Inflammatory macrophage (primary cell): ENCODE data around the gene NPHP4.

Experiments used
- DNase-seq, 2 donors: peaks; one replicate each; pipeline ENCODE4 v3.0.0-alpha.2; 2020 to 2022

Gene NPHP4

GRCh38 chr1:5847013-5847659 is 145.1 kb downstream of the NPHP4 start:
- DNase-seq: peak in 1 of 2 donors; percentile 20

- no peak for DNase-seq
These were observed 146.8 kb downstream of the NPHP4 start for GRCh38 chr1:5845376-5845775.

GRCh38 chr1:5844442-5844841 is 147.8 kb downstream of the NPHP4 start:
- no peak for DNase-seq

- no peak for DNase-seq
These were observed 148.6 kb downstream of the NPHP4 start for GRCh38 chr1:5843521-5844096.

- no peak for DNase-seq
These were observed 149.5 kb downstream of the NPHP4 start for GRCh38 chr1:5842679-5843078.

GRCh38 chr1:5840551-5841001 is 151.6 kb downstream of the NPHP4 start:
- DNase-seq: no peak

GRCh38 chr1:5839881-5840550 is 152.2 kb downstream of the NPHP4 start:
- DNase-seq: no peak

- DNase-seq: no peak
These were observed 152.9 kb downstream of the NPHP4 start for GRCh38 chr1:5839161-5839880.

GRCh38 chr1:5837976-5838653 is 154.1 kb downstream of the NPHP4 start:
- no peak for DNase-seq

GRCh38 chr1:5836776-5837440 is 155.3 kb downstream of the NPHP4 start:
- DNase-seq: no peak

- DNase-seq: no peak
These were observed 157.1 kb downstream of the NPHP4 start for GRCh38 chr1:5835179-5835562.

- DNase-seq: no peak
These were observed 157.6 kb downstream of the NPHP4 start for GRCh38 chr1:5834477-5835178.

GRCh38 chr1:5833911-5834310 is 158.3 kb downstream of the NPHP4 start:
- no peak for DNase-seq

- DNase-seq: no peak
These were observed 159.0 kb downstream of the NPHP4 start for GRCh38 chr1:5832916-5833895.

- DNase-seq: no peak
These were observed 160.5 kb downstream of the NPHP4 start for GRCh38 chr1:5831600-5832335.

- no peak for DNase-seq
These were observed 161.2 kb downstream of the NPHP4 start for GRCh38 chr1:5830771-5831599.

GRCh38 chr1:5829414-5829813 is 162.8 kb downstream of the NPHP4 start:
- DNase-seq: no peak

- no peak for DNase-seq
These were observed 163.8 kb downstream of the NPHP4 start for GRCh38 chr1:5828308-5828935.
